Esophagus squamous epithelium (tissue), 4 donors: ENCODE results near the gene IFNG.

Experiments
- POLR2A ChIP-seq, 4 donors: fragments of 450-650 bp; IDR thresholded peaks; one replicate each; pipeline ENCODE4 v1.6.1; 2017; ENCODE audit warnings: antibody characterized with exemption in 4 of 4, mild to moderate bottlenecking in 4 of 4, moderate library complexity in 3 of 4
- TF ChIP-seq, protein P1 (sequence below), 6 experiments: fragments of 450-650 bp in 4 of 6; fragments of 200-600 bp in 2 of 6; sonication (generic) in 2 of 6; IDR thresholded peaks; one replicate each; pipeline ENCODE4 v1.5.1; 2016 to 2019; ENCODE audit warnings: antibody characterized with exemption in 6 of 6, mild to moderate bottlenecking in 4 of 6, moderate library complexity in 4 of 6

DNA sequence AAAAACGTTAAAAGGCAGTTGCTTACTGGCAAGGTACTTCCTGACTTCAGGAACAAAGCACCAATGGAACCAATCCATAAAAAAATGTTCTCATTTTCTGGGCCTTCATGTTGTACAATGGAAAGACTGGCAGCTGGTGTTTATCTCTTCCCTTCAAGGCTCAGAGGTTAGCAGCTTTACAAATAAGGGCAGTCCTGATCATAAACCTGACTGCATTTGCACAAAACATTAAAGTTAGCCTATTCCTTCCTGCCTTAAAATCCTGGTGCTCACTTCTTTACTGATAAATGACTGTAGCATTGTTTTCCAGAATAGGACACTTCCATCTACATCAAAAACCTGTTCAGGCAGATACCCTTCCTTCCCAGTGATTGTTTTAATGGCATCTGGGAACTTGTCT lies 46.9 kb upstream of the IFNG start:
- no peak for TF ChIP-seq POLR2A (IDR thresholded peaks at IDR 0.05)
- TF ChIP-seq, protein P1, sequence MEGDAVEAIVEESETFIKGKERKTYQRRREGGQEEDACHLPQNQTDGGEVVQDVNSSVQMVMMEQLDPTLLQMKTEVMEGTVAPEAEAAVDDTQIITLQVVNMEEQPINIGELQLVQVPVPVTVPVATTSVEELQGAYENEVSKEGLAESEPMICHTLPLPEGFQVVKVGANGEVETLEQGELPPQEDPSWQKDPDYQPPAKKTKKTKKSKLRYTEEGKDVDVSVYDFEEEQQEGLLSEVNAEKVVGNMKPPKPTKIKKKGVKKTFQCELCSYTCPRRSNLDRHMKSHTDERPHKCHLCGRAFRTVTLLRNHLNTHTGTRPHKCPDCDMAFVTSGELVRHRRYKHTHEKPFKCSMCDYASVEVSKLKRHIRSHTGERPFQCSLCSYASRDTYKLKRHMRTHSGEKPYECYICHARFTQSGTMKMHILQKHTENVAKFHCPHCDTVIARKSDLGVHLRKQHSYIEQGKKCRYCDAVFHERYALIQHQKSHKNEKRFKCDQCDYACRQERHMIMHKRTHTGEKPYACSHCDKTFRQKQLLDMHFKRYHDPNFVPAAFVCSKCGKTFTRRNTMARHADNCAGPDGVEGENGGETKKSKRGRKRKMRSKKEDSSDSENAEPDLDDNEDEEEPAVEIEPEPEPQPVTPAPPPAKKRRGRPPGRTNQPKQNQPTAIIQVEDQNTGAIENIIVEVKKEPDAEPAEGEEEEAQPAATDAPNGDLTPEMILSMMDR (IDR thresholded peaks at IDR 0.05), result no peak
